ENCODE results near the gene SGO1.
"Not testable (repeated sequence)": the region's sequence is repeated elsewhere in the genome, so short reads cannot be mapped to it uniquely, and the experiment has no call there.

SGO1 gene

GRCh38 chr3:20185679-20186599 is at the start of gene SGO1:
Gene SGO1 (minus strand): TSS chr3:20186206. CDS start chr3:20184027, 2,179 bp downstream.
- peak; percentile 100 for DNase-seq

- no peak for DNase-seq
Observed at GRCh38 chr3:20235796-20236195, 49.8 kb upstream of the SGO1 start.

- DNase-seq, result no peak
Observed at GRCh38 chr3:20232906-20233780, 47.1 kb upstream of the SGO1 start.

- DNase-seq, result no peak
Observed at GRCh38 chr3:20230954-20231353, 44.9 kb upstream of the SGO1 start.

- no peak for DNase-seq
Observed at GRCh38 chr3:20225769-20226168, 39.8 kb upstream of the SGO1 start.

GRCh38 chr3:20222274-20222673 is 36.3 kb upstream of the SGO1 start:
- DNase-seq, result no peak

- DNase-seq, result no peak
Observed at GRCh38 chr3:20218215-20218614, 32.2 kb upstream of the SGO1 start.

GRCh38 chr3:20215636-20216035 is 29.6 kb upstream of the SGO1 start:
- no peak for DNase-seq

- DNase-seq, result not testable (repeated sequence)
Observed at GRCh38 chr3:20213491-20213890, 27.5 kb upstream of the SGO1 start.

- DNase-seq, result not testable (repeated sequence)
Observed at GRCh38 chr3:20207945-20208344, 21.9 kb upstream of the SGO1 start.

- DNase-seq, result not testable (repeated sequence)
Observed at GRCh38 chr3:20205898-20206297, 19.9 kb upstream of the SGO1 start.

GRCh38 chr3:20201143-20201542 is 15.1 kb upstream of the SGO1 start:
- DNase-seq, result no peak

GRCh38 chr3:20197775-20198174 is 11.8 kb upstream of the SGO1 start:
- no peak for DNase-seq

- no peak for DNase-seq
Observed at GRCh38 chr3:20194793-20195460, 8.9 kb upstream of the SGO1 start.

GRCh38 chr3:20190991-20191390 is 5.0 kb upstream of the SGO1 start:
- no peak for DNase-seq

GRCh38 chr3:20186600-20187004 is 596 bp upstream of the SGO1 start:
- DNase-seq, result no peak

GRCh38 chr3:20185331-20185678 is 701 bp downstream of the SGO1 start:
- DNase-seq, result no peak

GRCh38 chr3:20182206-20182605 is 3.8 kb downstream of the SGO1 start:
- no peak for DNase-seq

- DNase-seq, result no peak
Observed at GRCh38 chr3:20181276-20181675, 4.7 kb downstream of the SGO1 start.

GRCh38 chr3:20173844-20174410 is 12.1 kb downstream of the SGO1 start:
- no peak for DNase-seq

GRCh38 chr3:20161714-20162113 is 24.3 kb downstream of the SGO1 start:
- DNase-seq, result no peak

- DNase-seq, result no peak
Observed at GRCh38 chr3:20160230-20160629, 25.8 kb downstream of the SGO1 start.

GRCh38 chr3:20154928-20155327 is 31.1 kb downstream of the SGO1 start:
- no peak for DNase-seq
